HCT116 (cell line): ENCODE measurements around the gene RECQL5. TPM values are rescaled to one million over a fixed set of nuclear protein-coding genes. Genes with fewer than 3 reads are reported as not detected.

Source experiments
- ATAC-seq: fragments of 200-7000 bp; cut with Tn5 transposase; 2 replicates; pipeline ENCODE4 v1.9.1; 2020; ENCODE audit warnings: mild to moderate bottlenecking, moderate library complexity
- BruUV-seq: library from RNA; stranded (reverse); fragments of 400-500 nt; replicated peaks from 2 replicates; lab custom pipeline; 2021; lab: Mats Ljungman, UMichigan
- CTCF ChIA-PET: fragments of 300-600 bp; sonication (Branson Sonifier 250); formaldehyde crosslinking; loops from one replicate; lab custom pipeline; 2021; ENCODE audit warnings: antibody characterized with exemption; lab: Charles Lee
- POLR2A ChIA-PET: fragments of 300-600, 350-600 bp; sonication (Branson Sonifier 250); formaldehyde crosslinking; loops from one replicate; lab custom pipeline; 2021; ENCODE audit warnings: antibody characterized with exemption; lab: Charles Lee
- RAD21 ChIA-PET, 2 experiments: fragments of 300-600 bp; sonication (Branson Sonifier 250); formaldehyde crosslinking; loops; one replicate each; lab custom pipeline; 2023; ENCODE audit warnings: low total read pairs in 2 of 2; ENCODE audit not compliant: uncharacterized antibody in 2 of 2, unreplicated experiment in 2 of 2, low non-redundant PET in 1 of 2; lab: Charles Lee
- DNase-seq: peaks from one replicate; pipeline ENCODE4 v3.0.0-alpha.2; 2010; ENCODE audit warnings: low read depth, low spot score
- H2AFZ ChIP-seq: fragments of 200-600 bp; shearing (Covaris generic), sonication (generic); 2 replicates; pipeline ENCODE4 v1.6.1; 2017; ENCODE audit warnings: low read depth, mixed run types, mixed read lengths, antibody characterized with exemption, low read length; ENCODE audit not compliant: poor library complexity, severe bottlenecking
- H3K27ac ChIP-seq: 2 replicates; pipeline ENCODE4 v1.5.1; 2012; ENCODE audit warnings: low read depth, low read length
- H3K27me3 ChIP-seq: fragments of 200-600 bp; sonication (generic); 2 replicates; pipeline ENCODE4 v1.6.1; 2016; ENCODE audit warnings: mixed run types, low read length, mixed read lengths; ENCODE audit not compliant: insufficient read depth
- H3K36me3 ChIP-seq, 2 experiments: fragments of 200-500 bp in 1 of 2; fragments of 200-600 bp in 1 of 2; sonication (Bioruptor generic) in 1 of 2; sonication (generic) in 1 of 2; 2 replicates each; pipeline versions ENCODE4 v1.5.1 to v1.6.1; 2014 to 2016; ENCODE audit warnings: low read length in 2 of 2, inconsistent platforms in 1 of 2, mixed read lengths in 1 of 2, mixed run types in 1 of 2; ENCODE audit not compliant: insufficient read depth in 2 of 2, control insufficient read depth in 1 of 2
- H3K4me1 ChIP-seq, 2 experiments: fragments of 200-600 bp in 1 of 2; sonication (generic) in 1 of 2; 2 replicates each; pipeline versions ENCODE4 v1.5.1 to v1.6.1; 2012 to 2017; ENCODE audit warnings: low read length in 2 of 2, inconsistent platforms in 1 of 2, mild to moderate bottlenecking in 1 of 2, mixed read lengths in 1 of 2, mixed run types in 1 of 2, moderate library complexity in 1 of 2; ENCODE audit not compliant: insufficient read depth in 2 of 2, control insufficient read depth in 1 of 2
- H3K4me2 ChIP-seq: fragments of 200-600 bp; sonication (generic); 2 replicates; pipeline ENCODE4 v1.6.1; 2017; ENCODE audit warnings: mixed run types, low read length, mixed read lengths
- H3K4me3 ChIP-seq, 2 experiments: fragments of 200-600 bp in 1 of 2; sonication (generic) in 1 of 2; replicated peaks in 1 of 2; 2 replicates each; pipeline ENCODE4 v1.5.1; 2011 to 2016; ENCODE audit warnings: low read length in 2 of 2, control low read depth in 1 of 2, low read depth in 1 of 2, mild to moderate bottlenecking in 1 of 2, mixed read lengths in 1 of 2, mixed run types in 1 of 2
- H3K79me2 ChIP-seq: fragments of 200-600 bp; sonication (generic); 2 replicates; pipeline ENCODE4 v1.6.1; 2017; ENCODE audit warnings: mild to moderate bottlenecking, mixed run types, low read length, moderate library complexity, mixed read lengths; ENCODE audit not compliant: insufficient read depth
- H3K9ac ChIP-seq: fragments of 200-600 bp; sonication (generic); 2 replicates; pipeline ENCODE4 v1.6.1; 2016; ENCODE audit warnings: low read length, mixed read lengths
- H3K9me2 ChIP-seq: fragments of 200-600 bp; sonication (generic), shearing (Covaris generic); 2 replicates; pipeline ENCODE4 v1.6.1; 2017; ENCODE audit warnings: mixed run types, mild to moderate bottlenecking, moderate library complexity; ENCODE audit not compliant: insufficient read depth
- H3K9me3 ChIP-seq, 2 experiments: fragments of 200-500 bp in 1 of 2; fragments of 200-600 bp in 1 of 2; sonication (Bioruptor generic) in 1 of 2; sonication (generic) in 1 of 2; 2 replicates each; pipeline ENCODE4 v1.6.1; 2014 to 2017; ENCODE audit warnings: low read length in 2 of 2, mixed read lengths in 2 of 2, inconsistent platforms in 1 of 2, low read depth in 1 of 2, mild to moderate bottlenecking in 1 of 2, mixed run types in 1 of 2, moderate library complexity in 1 of 2; ENCODE audit not compliant: control insufficient read depth in 1 of 2, insufficient read depth in 1 of 2
- H4K20me1 ChIP-seq: fragments of 200-600 bp; sonication (generic), shearing (Covaris generic); 2 replicates; pipeline ENCODE4 v1.6.1; 2017; ENCODE audit warnings: mixed run types, mild to moderate bottlenecking, moderate library complexity; ENCODE audit not compliant: insufficient read depth
- CEBPB ChIP-seq: IDR thresholded peaks from 2 replicates; pipeline ENCODE4 v1.6.1; 2012; ENCODE audit warnings: low read depth
- EZH2 ChIP-seq: fragments of 200-600 bp; sonication (generic); IDR thresholded peaks from 2 replicates; pipeline ENCODE4 v1.6.1; 2017; ENCODE audit warnings: antibody characterized with exemption, mixed run types
- POLR2AphosphoS5 ChIP-seq: IDR thresholded peaks from 2 replicates; pipeline ENCODE4 v1.6.1; 2011; ENCODE audit warnings: mild to moderate bottlenecking, low read depth, low read length, moderate library complexity
- RAD21 ChIP-seq: IDR thresholded peaks from 2 replicates; pipeline ENCODE4 v1.6.1; 2012; ENCODE audit warnings: low read depth, mild to moderate bottlenecking
- SIN3A ChIP-seq: IDR thresholded peaks from 2 replicates; pipeline ENCODE4 v1.6.1; 2012; ENCODE audit warnings: low read depth
- TCF7L2 ChIP-seq: IDR thresholded peaks from 2 replicates; pipeline ENCODE4 v1.7.0; 2011; ENCODE audit warnings: borderline replicate concordance, inconsistent platforms; ENCODE audit not compliant: insufficient read depth, insufficient read length; ENCODE audit errors: extremely low read depth
- intact Hi-C: fragments of 100-400 bp; cut with micrococcal nuclease; formaldehyde crosslinking; loops from 2 replicates; pipeline ENCODE4 v1.10.0; 2022
- total RNA-seq: library from RNA; stranded (reverse); gene quantifications from one replicate; pipeline ENCODE4 v1.2.1, GENCODE V29; 2021; ENCODE audit not compliant: unreplicated experiment
- TF ChIP-seq, protein P1 (sequence below): IDR thresholded peaks from 2 replicates; pipeline ENCODE4 v1.6.1; 2012; ENCODE audit warnings: low read depth

RECQL5 gene
- total RNA-seq, 1 experiment from 2014 or later = 83.3 TPM

DNA sequence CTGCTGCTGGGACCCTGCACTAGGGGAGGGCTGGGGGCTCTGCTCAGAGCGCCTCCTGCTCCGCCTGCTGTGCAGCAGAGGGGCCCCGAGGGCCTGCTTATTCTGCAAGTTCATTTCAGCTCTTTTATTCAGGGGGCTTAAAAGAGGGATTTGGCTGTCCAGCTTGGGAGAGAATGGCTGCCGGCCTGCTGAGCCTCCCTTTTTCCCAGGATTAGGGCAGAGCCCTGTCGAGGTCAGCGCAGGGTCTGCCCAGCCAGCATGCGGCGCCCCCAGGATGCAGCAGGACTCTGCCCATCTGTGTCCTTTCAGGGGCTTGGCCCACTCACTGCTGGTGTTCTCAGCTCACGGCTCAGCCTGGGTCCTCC, 32.6 kb downstream of the RECQL5 start:
- no peak overlapping the region for H2AFZ ChIP-seq
- BruUV-seq = no TSS peak
- RAD21 ChIA-PET = interaction anchor here (1.2 to 2.8 kb wide), 4 partner anchors 19 to 115 kb away, joined by 3 to 18 read pairs (median 11); no protein-coding TSS in a partner anchor
- no peaks in the 10 kb centered on the region for H3K79me2 ChIP-seq
- no peak overlapping the region for H3K4me3 ChIP-seq
- POLR2A ChIA-PET = interaction anchor here (1.2 to 2.4 kb wide), 3 partner anchors 8 to 146 kb away, joined by 5 to 17 read pairs (median 5); a partner anchor contains a TSS
- no peaks in the 10 kb centered on the region for H3K27me3 ChIP-seq
- H3K9ac ChIP-seq = no peak overlapping the region
- ATAC-seq (no peak), DNase-seq (no peak)
- intact Hi-C loops = loop anchor here (5.0 kb wide), 1 partner anchor 117 kb away; the partner anchor contains the start of genes CASKIN2 and TSEN54
- H3K4me1 ChIP-seq = peaks cover 17 to 26% of the 10 kb centered on the region in 2 experiments
- peak overlapping the region; percentile 60 for H3K4me2 ChIP-seq
- H3K9me3 ChIP-seq = no peaks in the 10 kb centered on the region
- TF ChIP-seq EZH2 (no peak), SIN3A (no peak), TCF7L2 (no peak), POLR2AphosphoS5 (no peak), CEBPB (no peak), RAD21 (no peak)
- TF ChIP-seq, protein P1, sequence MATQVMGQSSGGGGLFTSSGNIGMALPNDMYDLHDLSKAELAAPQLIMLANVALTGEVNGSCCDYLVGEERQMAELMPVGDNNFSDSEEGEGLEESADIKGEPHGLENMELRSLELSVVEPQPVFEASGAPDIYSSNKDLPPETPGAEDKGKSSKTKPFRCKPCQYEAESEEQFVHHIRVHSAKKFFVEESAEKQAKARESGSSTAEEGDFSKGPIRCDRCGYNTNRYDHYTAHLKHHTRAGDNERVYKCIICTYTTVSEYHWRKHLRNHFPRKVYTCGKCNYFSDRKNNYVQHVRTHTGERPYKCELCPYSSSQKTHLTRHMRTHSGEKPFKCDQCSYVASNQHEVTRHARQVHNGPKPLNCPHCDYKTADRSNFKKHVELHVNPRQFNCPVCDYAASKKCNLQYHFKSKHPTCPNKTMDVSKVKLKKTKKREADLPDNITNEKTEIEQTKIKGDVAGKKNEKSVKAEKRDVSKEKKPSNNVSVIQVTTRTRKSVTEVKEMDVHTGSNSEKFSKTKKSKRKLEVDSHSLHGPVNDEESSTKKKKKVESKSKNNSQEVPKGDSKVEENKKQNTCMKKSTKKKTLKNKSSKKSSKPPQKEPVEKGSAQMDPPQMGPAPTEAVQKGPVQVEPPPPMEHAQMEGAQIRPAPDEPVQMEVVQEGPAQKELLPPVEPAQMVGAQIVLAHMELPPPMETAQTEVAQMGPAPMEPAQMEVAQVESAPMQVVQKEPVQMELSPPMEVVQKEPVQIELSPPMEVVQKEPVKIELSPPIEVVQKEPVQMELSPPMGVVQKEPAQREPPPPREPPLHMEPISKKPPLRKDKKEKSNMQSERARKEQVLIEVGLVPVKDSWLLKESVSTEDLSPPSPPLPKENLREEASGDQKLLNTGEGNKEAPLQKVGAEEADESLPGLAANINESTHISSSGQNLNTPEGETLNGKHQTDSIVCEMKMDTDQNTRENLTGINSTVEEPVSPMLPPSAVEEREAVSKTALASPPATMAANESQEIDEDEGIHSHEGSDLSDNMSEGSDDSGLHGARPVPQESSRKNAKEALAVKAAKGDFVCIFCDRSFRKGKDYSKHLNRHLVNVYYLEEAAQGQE = no peak
- H3K27ac ChIP-seq = no peak overlapping the region; the same call in 1 of the 2 replicates
- CTCF ChIA-PET = interaction anchor here (0.8 to 2.8 kb wide), 24 partner anchors 8 to 210 kb away, joined by 3 to 169 read pairs (median 14); partner anchors contain the start of genes GALK1, RECQL5 and SAP30BP
- no peaks in the 10 kb centered on the region for H4K20me1 ChIP-seq
- 0 out of 4 replicates have a peak, but pooled peaks cover 0 to 2% of the 10 kb centered on the region in 2 experiments for H3K36me3 ChIP-seq
- H3K9me2 ChIP-seq = no peaks in the 10 kb centered on the region
